HCT116 (cell line): ENCODE data around the gene GPI. TPM values are rescaled to one million over a fixed set of nuclear protein-coding genes. Genes with fewer than 3 reads are reported as not detected.

ENCODE experiments used
- ATAC-seq: fragments of 200-7000 bp; cut with Tn5 transposase; 2 replicates; pipeline ENCODE4 v1.9.1; 2020; ENCODE audit warnings: mild to moderate bottlenecking, moderate library complexity
- BruUV-seq: library from RNA; stranded (reverse); fragments of 400-500 nt; replicated peaks from 2 replicates; lab custom pipeline; 2021; lab: Mats Ljungman, UMichigan
- CTCF ChIA-PET: fragments of 300-600 bp; sonication (Branson Sonifier 250); formaldehyde crosslinking; loops from one replicate; lab custom pipeline; 2021; ENCODE audit warnings: antibody characterized with exemption; lab: Charles Lee
- POLR2A ChIA-PET: fragments of 300-600, 350-600 bp; sonication (Branson Sonifier 250); formaldehyde crosslinking; loops from one replicate; lab custom pipeline; 2021; ENCODE audit warnings: antibody characterized with exemption; lab: Charles Lee
- RAD21 ChIA-PET, 2 experiments: fragments of 300-600 bp; sonication (Branson Sonifier 250); formaldehyde crosslinking; loops; one replicate each; lab custom pipeline; 2023; ENCODE audit warnings: low total read pairs in 2 of 2; ENCODE audit not compliant: uncharacterized antibody in 2 of 2, unreplicated experiment in 2 of 2, low non-redundant PET in 1 of 2; lab: Charles Lee
- DNase-seq: peaks from one replicate; pipeline ENCODE4 v3.0.0-alpha.2; 2010; ENCODE audit warnings: low read depth, low spot score
- H2AFZ ChIP-seq: fragments of 200-600 bp; shearing (Covaris generic), sonication (generic); 2 replicates; pipeline ENCODE4 v1.6.1; 2017; ENCODE audit warnings: low read depth, mixed run types, mixed read lengths, antibody characterized with exemption, low read length; ENCODE audit not compliant: poor library complexity, severe bottlenecking
- H3K27ac ChIP-seq: 2 replicates; pipeline ENCODE4 v1.5.1; 2012; ENCODE audit warnings: low read depth, low read length
- H3K27me3 ChIP-seq: fragments of 200-600 bp; sonication (generic); 2 replicates; pipeline ENCODE4 v1.6.1; 2016; ENCODE audit warnings: mixed run types, low read length, mixed read lengths; ENCODE audit not compliant: insufficient read depth
- H3K36me3 ChIP-seq, 2 experiments: fragments of 200-500 bp in 1 of 2; fragments of 200-600 bp in 1 of 2; sonication (Bioruptor generic) in 1 of 2; sonication (generic) in 1 of 2; 2 replicates each; pipeline versions ENCODE4 v1.5.1 to v1.6.1; 2014 to 2016; ENCODE audit warnings: low read length in 2 of 2, inconsistent platforms in 1 of 2, mixed read lengths in 1 of 2, mixed run types in 1 of 2; ENCODE audit not compliant: insufficient read depth in 2 of 2, control insufficient read depth in 1 of 2
- H3K4me1 ChIP-seq, 2 experiments: fragments of 200-600 bp in 1 of 2; sonication (generic) in 1 of 2; 2 replicates each; pipeline versions ENCODE4 v1.5.1 to v1.6.1; 2012 to 2017; ENCODE audit warnings: low read length in 2 of 2, inconsistent platforms in 1 of 2, mild to moderate bottlenecking in 1 of 2, mixed read lengths in 1 of 2, mixed run types in 1 of 2, moderate library complexity in 1 of 2; ENCODE audit not compliant: insufficient read depth in 2 of 2, control insufficient read depth in 1 of 2
- H3K4me2 ChIP-seq: fragments of 200-600 bp; sonication (generic); 2 replicates; pipeline ENCODE4 v1.6.1; 2017; ENCODE audit warnings: mixed run types, low read length, mixed read lengths
- H3K4me3 ChIP-seq, 2 experiments: fragments of 200-600 bp in 1 of 2; sonication (generic) in 1 of 2; replicated peaks in 1 of 2; 2 replicates each; pipeline ENCODE4 v1.5.1; 2011 to 2016; ENCODE audit warnings: low read length in 2 of 2, control low read depth in 1 of 2, low read depth in 1 of 2, mild to moderate bottlenecking in 1 of 2, mixed read lengths in 1 of 2, mixed run types in 1 of 2
- H3K79me2 ChIP-seq: fragments of 200-600 bp; sonication (generic); 2 replicates; pipeline ENCODE4 v1.6.1; 2017; ENCODE audit warnings: mild to moderate bottlenecking, mixed run types, low read length, moderate library complexity, mixed read lengths; ENCODE audit not compliant: insufficient read depth
- H3K9ac ChIP-seq: fragments of 200-600 bp; sonication (generic); 2 replicates; pipeline ENCODE4 v1.6.1; 2016; ENCODE audit warnings: low read length, mixed read lengths
- H3K9me2 ChIP-seq: fragments of 200-600 bp; sonication (generic), shearing (Covaris generic); 2 replicates; pipeline ENCODE4 v1.6.1; 2017; ENCODE audit warnings: mixed run types, mild to moderate bottlenecking, moderate library complexity; ENCODE audit not compliant: insufficient read depth
- H3K9me3 ChIP-seq, 2 experiments: fragments of 200-500 bp in 1 of 2; fragments of 200-600 bp in 1 of 2; sonication (Bioruptor generic) in 1 of 2; sonication (generic) in 1 of 2; 2 replicates each; pipeline ENCODE4 v1.6.1; 2014 to 2017; ENCODE audit warnings: low read length in 2 of 2, mixed read lengths in 2 of 2, inconsistent platforms in 1 of 2, low read depth in 1 of 2, mild to moderate bottlenecking in 1 of 2, mixed run types in 1 of 2, moderate library complexity in 1 of 2; ENCODE audit not compliant: control insufficient read depth in 1 of 2, insufficient read depth in 1 of 2
- H4K20me1 ChIP-seq: fragments of 200-600 bp; sonication (generic), shearing (Covaris generic); 2 replicates; pipeline ENCODE4 v1.6.1; 2017; ENCODE audit warnings: mixed run types, mild to moderate bottlenecking, moderate library complexity; ENCODE audit not compliant: insufficient read depth
- CBX3 ChIP-seq: IDR thresholded peaks from 2 replicates; pipeline ENCODE4 v1.6.1; 2012; ENCODE audit warnings: low read depth
- EGR1 ChIP-seq: IDR thresholded peaks from 2 replicates; pipeline ENCODE4 v1.6.1; 2012; ENCODE audit warnings: low read depth
- ELF1 ChIP-seq: IDR thresholded peaks from 2 replicates; pipeline ENCODE4 v1.6.1; 2012; ENCODE audit warnings: low read depth, borderline replicate concordance
- EZH2 ChIP-seq: fragments of 200-600 bp; sonication (generic); IDR thresholded peaks from 2 replicates; pipeline ENCODE4 v1.6.1; 2017; ENCODE audit warnings: antibody characterized with exemption, mixed run types
- FOSL1 ChIP-seq: IDR thresholded peaks from 2 replicates; pipeline ENCODE4 v1.6.1; 2012; ENCODE audit warnings: low read depth
- JUND ChIP-seq: IDR thresholded peaks from 2 replicates; pipeline ENCODE4 v1.6.1; 2012
- POLR2AphosphoS5 ChIP-seq: IDR thresholded peaks from 2 replicates; pipeline ENCODE4 v1.6.1; 2011; ENCODE audit warnings: mild to moderate bottlenecking, low read depth, low read length, moderate library complexity
- RAD21 ChIP-seq: IDR thresholded peaks from 2 replicates; pipeline ENCODE4 v1.6.1; 2012; ENCODE audit warnings: low read depth, mild to moderate bottlenecking
- SIN3A ChIP-seq: IDR thresholded peaks from 2 replicates; pipeline ENCODE4 v1.6.1; 2012; ENCODE audit warnings: low read depth
- TCF7L2 ChIP-seq: IDR thresholded peaks from 2 replicates; pipeline ENCODE4 v1.7.0; 2011; ENCODE audit warnings: borderline replicate concordance, inconsistent platforms; ENCODE audit not compliant: insufficient read depth, insufficient read length; ENCODE audit errors: extremely low read depth
- YY1 ChIP-seq: IDR thresholded peaks from 2 replicates; pipeline ENCODE4 v1.6.1; 2011; ENCODE audit warnings: low read length, low read depth, moderate library complexity, mild to moderate bottlenecking; ENCODE audit not compliant: insufficient replicate concordance; ENCODE audit errors: extremely low read depth
- ZNF274 ChIP-seq: fragments of 200-500 bp; sonication (Bioruptor generic); IDR thresholded peaks from 2 replicates; pipeline ENCODE4 v1.6.1; 2014; ENCODE audit warnings: mild to moderate bottlenecking, low read depth, low read length, inconsistent platforms
- intact Hi-C: fragments of 100-400 bp; cut with micrococcal nuclease; formaldehyde crosslinking; loops from 2 replicates; pipeline ENCODE4 v1.10.0; 2022
- total RNA-seq: library from RNA; stranded (reverse); gene quantifications from one replicate; pipeline ENCODE4 v1.2.1, GENCODE V29; 2021; ENCODE audit not compliant: unreplicated experiment
- TF ChIP-seq, protein P1 (sequence below): IDR thresholded peaks from 2 replicates; pipeline ENCODE4 v1.6.1; 2011; ENCODE audit warnings: mild to moderate bottlenecking, low read length, moderate library complexity; ENCODE audit not compliant: insufficient replicate concordance; ENCODE audit errors: extremely low read depth

Gene GPI
- total RNA-seq, 1 experiment from 2014 or later = 787 TPM

DNA sequence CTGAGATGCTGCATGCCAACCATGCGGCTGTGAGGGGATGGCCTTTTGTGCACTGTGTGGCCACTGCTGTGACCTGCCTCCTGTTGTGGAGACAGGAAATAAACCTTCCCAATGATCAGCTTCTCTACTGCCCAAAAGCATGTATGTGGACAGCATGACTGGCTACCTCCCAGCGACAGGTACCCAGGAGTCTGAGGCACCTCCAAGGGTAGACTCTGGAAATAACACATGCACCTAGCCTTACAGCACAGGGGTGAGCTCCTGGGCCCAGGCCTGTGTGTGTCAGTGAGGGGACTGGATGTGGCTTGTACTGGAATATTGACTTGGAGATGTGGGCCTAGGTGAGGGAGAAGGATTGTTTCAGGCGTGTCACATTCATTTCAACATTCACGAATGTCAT lies 7.6 kb upstream of the GPI start:
- RAD21 ChIA-PET = no interaction called here
- no TSS peak for BruUV-seq

More for the DNA sequence above, 7.6 kb upstream of the GPI start:
- Histone ChIP-seq H2AFZ (no peak overlapping the region), H3K4me2 (no peak overlapping the region), H3K4me3 (no peak overlapping the region), H3K79me2 (no peaks in the 10 kb centered on the region), H3K27ac (peak overlapping the region; percentile 79; the same call in 1 of the 2 replicates), H3K27me3 (no peaks in the 10 kb centered on the region), H3K4me1 (peaks cover 15 to 23% of the 10 kb centered on the region in 2 experiments), H3K36me3 (peaks cover 3 to 7% of the 10 kb centered on the region in 2 experiments; a peak in 2 of 4 replicates), H4K20me1 (no peaks in the 10 kb centered on the region), H3K9me2 (no peaks in the 10 kb centered on the region), H3K9ac (no peak overlapping the region), H3K9me3 (no peaks in the 10 kb centered on the region)
- ChIA-PET CTCF (interaction anchor here (0.9 kb wide), 1 partner anchor 11 kb away, joined by 3 read pairs; no protein-coding TSS in a partner anchor), POLR2A (no interaction called here)
- no peak for TF ChIP-seq ZNF274
- TF ChIP-seq POLR2AphosphoS5 = no peak
- TF ChIP-seq SIN3A = no peak
- TF ChIP-seq, protein P1, sequence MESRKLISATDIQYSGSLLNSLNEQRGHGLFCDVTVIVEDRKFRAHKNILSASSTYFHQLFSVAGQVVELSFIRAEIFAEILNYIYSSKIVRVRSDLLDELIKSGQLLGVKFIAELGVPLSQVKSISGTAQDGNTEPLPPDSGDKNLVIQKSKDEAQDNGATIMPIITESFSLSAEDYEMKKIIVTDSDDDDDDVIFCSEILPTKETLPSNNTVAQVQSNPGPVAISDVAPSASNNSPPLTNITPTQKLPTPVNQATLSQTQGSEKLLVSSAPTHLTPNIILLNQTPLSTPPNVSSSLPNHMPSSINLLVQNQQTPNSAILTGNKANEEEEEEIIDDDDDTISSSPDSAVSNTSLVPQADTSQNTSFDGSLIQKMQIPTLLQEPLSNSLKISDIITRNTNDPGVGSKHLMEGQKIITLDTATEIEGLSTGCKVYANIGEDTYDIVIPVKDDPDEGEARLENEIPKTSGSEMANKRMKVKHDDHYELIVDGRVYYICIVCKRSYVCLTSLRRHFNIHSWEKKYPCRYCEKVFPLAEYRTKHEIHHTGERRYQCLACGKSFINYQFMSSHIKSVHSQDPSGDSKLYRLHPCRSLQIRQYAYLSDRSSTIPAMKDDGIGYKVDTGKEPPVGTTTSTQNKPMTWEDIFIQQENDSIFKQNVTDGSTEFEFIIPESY = no peak
- TF ChIP-seq RAD21 = no peak
- no peak for TF ChIP-seq YY1
- TF ChIP-seq EZH2 = no peak
- no peak for TF ChIP-seq FOSL1
- no peak for TF ChIP-seq TCF7L2
- no peak for TF ChIP-seq JUND
- TF ChIP-seq EGR1 = no peak
- TF ChIP-seq CBX3 = no peak
- no peak for TF ChIP-seq ELF1
- ATAC-seq (no peak), DNase-seq (no peak)
- intact Hi-C loops = loop anchor here (10.0 kb wide), 1 partner anchor 1183 kb away; no protein-coding TSS in a partner anchor
